GM19468 (cell line): Measurements from ENCODE around the gene NPHP4.

ENCODE experiments used
- ATAC-seq: cut with Tn5 transposase; IDR thresholded peaks from one replicate; pipeline ENCODE4 v1.9.1; 2021; ENCODE audit warnings: mild to moderate bottlenecking, moderate library complexity, moderate number of reproducible peaks; ENCODE audit not compliant: unreplicated experiment; ENCODE audit errors: extremely low read depth

The NPHP4 gene

DNA sequence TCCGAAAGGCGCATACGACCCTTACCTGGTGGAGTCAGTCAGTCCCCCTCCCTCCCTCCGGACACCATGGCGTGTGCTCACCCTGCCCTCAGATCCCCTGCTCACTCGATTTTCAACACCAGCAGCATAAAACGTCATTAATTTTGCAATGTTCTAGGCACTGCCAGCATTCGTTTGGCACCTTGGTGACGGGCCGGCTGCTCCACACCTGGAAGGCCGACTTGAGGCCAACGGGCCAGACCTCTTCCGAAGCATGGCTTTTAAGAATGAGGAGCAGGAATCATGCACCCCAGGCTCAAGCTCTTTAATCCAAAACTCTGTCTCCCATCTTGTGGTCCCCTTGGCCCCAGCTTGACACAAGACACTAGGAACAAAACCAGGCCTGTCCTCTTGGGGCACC lies 33.1 kb downstream of the NPHP4 start:
- ATAC-seq: no peak

DNA sequence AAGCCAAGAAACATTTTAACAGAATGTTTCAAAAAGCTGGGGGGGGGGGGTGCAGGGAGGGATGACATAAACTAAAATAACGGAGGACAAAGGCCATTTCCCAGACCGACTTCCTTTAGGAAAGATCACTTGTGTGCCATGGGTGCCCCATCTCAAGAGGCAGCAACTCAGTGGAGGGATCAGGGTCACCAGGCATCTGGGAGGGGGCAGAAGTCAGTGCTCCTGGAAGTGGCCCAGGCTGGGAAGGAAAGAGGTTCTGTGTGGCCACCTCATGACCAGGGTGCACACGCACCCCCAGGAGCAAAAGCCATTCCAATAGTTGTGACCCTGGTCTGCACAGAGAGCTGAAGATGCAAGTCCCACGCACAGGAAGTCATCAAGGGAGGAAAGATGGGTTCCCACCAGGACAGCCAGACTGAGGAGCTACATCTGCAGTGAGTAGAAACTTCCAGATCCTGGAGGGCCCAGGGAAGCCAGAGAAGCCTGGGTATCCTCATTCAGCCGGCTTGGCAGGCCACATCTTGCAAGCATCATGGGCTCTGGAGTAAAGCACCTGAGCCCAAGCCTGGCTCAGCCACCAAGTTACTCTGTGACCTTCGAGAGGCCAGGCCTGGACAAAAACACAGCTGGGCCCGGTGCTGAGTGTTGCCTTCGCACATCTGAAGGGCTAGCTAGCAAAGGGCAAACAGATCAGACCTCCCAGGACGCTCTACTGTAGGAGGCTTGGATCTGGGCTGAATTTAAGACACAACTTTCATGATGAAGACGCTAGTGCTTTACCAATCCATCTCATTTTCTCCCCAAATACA lies 36.0 kb downstream of the NPHP4 start:
- no peak for ATAC-seq

DNA sequence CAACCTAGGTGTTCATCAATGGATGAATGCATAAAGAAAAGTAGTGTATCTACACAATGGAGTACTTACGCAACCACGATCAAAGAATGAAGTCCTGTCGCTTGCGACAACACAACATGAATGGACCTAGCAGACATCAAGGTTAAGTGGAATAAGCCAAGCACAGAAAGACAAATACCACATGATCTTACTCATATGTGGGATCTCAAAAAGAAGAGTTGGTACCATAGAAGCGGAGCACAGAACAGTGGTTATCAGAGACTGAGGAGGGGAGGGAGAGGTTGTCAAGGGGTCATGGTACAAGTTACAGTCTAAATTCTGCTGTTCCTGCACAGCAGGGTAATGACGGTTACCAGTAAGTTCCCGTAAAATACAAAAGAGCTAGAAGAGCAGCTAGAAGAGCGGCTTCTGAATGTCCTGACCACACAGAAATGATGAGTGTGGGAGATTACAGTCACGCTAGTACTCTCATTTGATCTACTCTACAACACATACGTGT lies 36.7 kb downstream of the NPHP4 start:
- ATAC-seq: no peak

DNA sequence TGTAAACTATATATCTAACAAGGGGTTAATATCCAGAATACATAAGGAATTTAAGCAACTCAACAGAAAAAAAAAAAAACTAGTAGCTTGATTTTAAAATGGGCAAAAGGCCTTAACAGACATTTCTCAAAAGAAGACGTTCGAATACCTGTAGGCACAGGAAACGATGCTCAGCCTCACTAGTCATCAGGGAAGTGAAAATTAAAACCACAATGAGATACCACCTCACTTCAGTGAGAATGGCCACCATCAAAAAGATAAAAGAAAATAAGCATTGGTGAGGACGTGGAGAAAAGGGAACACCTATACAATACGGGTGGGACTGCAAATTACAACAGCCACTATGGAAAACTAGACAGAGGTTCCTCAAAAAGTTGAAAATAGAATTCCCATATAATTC lies 37.3 kb downstream of the NPHP4 start:
- no peak for ATAC-seq

DNA sequence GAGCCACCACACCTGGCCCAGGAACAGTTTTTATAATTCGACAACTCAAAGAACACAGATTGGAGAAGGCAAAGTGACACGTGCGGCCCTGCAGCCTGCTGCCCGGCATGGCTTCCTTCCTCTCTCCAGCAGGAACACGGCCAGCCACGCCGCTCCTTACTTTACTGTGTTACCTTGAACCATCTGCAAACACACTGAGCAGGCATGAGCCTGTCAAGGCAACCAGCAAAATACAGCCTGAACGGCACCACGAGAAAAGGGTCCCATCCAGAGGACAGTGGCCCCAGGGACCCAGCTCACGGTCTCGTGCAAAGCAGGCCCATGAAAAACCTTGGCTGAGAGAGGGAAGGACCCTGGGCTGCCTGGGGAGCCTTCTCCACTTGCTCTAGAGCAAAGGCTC lies 38.8 kb downstream of the NPHP4 start:
- ATAC-seq: no peak

DNA sequence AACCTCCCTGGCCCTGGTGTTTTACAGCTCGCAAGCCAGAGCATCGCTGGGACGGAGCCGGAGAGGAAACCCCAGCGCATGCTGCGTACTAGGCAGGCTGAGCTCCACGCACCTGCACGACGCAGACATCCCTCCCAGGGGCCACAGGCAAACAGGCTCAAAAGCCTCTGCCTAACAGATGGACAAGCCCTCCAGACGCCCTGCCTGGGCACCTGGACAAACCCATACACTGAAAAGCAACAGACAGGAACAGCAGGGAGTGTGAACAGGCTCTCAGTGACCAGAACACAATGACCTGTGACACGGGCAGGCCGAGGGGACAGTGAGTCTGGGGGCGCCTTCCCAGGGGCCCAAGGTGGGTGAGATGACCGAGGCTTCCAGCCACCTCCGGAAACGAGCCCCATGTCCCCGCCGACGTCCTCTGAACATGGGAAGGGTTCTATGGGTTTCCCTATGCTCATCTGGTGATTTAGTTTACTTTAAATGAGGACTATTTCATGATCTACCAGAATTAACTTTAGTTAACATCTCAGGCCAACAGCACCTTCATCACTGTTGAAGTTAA lies 40.3 kb downstream of the NPHP4 start:
- ATAC-seq: no peak

DNA sequence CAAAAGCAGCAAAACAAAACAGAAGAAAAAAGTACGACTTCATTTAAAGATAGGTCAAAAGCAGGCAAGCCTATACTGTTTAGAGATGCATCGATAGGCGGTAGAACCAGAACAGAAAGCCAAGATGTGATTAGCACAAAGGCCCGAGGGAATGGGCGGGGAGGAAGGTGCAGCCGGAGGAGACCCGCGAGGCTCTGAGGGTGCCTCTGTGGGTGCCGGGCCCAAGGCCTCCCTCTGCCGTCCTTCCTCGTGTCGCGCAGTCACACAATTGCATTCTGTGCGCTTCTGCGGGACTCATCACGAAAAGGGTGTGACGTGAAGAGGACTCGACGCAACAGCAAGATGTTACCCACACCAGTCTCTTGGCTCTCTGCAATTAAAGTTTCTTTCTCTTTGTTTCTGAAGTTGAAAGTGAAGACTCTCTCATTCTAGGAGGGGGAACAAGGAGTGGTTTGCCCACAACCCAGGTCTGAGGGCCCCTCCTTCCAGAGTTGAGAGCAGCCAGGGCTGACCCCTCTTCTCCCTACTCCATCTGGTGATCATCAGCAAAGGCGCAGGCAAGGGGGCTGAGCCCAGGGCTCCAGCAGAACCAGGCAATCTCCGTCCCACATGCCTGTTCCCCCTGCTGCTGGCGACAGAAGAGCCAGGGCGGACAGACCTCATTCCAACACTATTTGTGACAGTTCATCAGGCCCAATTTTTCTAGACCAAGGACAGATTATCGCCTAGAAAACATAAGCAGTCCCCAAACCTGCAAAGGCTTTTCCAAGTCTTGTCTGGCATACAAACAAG lies 41.0 kb downstream of the NPHP4 start:
- no peak for ATAC-seq

DNA sequence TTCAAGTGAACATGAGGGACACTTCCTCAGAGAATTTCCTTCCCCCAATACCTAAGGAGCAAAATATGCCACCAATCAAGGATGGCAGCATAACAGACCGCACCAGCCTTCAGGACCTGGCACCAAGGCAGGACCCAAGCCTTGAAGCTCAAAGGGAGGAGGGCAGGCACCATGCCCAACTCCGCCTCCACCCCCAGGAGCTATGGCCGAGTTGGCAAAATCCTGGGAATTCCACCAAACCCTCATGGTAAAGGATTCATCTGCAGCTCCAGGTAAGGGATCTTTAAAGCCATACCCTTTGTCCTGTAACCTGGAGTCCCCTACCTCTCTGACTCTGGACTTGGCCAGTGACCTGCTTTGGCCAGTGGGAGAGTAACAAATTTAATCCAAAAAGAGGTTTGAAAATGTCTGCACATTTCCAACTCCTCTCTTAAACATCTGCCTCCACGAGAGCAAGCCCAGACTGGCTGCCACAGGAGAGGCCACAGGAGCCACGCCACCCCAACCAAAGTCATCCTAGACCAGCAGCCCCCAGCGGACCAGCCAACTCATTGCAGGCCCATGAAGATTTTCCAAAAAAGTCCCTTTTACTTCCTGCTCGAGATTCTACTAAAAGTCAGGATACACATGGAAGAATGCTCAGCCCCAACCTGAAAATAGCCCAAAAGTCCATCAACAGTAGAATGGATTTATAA lies 41.9 kb downstream of the NPHP4 start:
- ATAC-seq: no peak

DNA sequence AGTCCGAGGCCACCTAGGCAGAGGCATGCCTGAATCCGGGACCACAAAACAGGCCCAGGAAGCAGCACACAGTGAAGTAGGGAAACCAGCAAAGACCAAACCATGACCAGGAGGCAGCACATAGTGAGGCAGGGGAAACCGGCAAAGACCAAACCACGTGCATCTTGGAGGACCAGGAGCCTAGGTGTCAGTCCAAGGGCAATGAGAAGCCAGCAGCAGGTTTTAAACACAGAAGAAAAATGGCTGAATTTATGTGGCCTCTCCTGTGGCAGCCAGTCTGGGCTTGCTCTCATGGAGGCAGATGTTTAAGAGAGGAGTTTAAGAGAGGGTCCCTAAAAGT lies 42.5 kb downstream of the NPHP4 start:
- no peak for ATAC-seq

DNA sequence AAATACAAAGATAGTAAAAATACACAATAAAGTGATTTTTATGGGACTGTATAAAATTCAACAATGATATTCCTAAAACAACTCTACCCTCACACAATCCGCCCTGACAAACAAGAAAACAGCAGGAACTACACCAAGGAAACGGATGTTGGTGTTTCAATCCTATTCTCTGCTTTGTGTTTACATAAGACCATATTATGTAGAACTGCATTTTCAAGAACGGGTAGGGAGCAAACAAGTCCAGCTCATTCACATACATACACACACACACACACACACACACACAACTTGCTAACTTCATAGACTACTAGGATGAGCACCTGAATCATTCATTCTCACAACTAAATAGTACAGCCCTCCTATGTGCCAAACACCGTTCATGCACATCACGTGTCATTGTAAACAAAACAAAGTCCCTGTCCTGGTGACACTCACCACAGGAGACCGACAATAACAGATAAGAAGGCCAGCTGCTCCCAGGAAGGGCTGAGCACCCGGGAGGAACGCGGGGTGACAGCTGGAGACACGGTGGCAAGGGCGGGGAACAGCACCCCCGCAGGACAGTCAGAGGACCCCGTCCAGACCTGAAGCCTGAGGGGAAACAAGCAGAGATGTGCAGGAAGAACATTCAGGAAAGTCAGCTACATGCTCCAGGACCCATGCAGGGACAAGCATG lies 43.0 kb downstream of the NPHP4 start:
- ATAC-seq: no peak

DNA sequence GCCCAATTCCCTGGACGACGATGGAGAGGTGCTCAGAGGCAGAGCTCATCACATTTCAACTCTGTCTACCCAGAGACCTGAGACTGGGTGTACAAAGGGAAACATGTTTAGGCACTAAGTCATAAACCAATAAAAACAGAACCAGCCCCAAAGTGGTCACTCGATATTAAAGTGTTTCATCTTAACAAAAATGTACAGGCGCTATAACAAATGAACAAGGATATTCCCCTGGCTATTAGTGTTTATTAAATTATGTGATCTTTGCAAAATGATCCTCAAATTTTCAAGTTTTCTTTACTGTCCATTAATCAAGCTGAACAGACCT lies 43.6 kb downstream of the NPHP4 start:
- ATAC-seq: no peak

DNA sequence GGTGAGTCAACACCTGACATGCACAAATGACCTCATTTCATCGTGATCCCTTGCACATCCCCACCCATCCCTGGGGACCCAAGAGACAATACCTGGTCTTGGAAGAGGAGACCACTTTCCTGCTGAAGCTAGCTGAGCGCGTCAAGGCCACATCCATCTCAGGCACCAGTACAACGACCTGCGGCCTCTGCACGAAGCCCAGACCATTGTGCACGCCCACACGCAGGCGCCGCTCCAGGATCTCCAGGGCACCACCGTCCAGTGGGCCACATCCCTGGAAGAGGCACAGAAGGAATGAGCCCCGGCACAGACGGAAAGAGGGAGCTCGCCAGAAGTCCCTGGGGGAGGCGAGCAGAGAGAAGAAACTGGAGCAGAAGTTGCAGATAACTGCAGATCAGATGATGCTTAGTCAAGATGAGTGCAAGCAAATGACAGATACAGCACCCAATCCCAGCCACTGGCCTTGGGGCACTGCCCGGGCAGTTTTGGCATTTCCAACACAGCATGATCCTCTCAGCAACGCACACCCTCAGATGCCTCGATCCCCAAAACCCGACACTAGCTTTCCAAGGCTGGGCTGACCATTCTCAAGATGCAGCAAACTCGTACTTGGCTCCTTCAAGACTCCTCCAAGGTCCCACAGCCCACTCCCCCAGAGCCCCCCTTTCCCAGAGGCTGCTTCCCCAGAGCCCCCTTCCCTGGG lies 44.1 kb downstream of the NPHP4 start:
- ATAC-seq: no peak

DNA sequence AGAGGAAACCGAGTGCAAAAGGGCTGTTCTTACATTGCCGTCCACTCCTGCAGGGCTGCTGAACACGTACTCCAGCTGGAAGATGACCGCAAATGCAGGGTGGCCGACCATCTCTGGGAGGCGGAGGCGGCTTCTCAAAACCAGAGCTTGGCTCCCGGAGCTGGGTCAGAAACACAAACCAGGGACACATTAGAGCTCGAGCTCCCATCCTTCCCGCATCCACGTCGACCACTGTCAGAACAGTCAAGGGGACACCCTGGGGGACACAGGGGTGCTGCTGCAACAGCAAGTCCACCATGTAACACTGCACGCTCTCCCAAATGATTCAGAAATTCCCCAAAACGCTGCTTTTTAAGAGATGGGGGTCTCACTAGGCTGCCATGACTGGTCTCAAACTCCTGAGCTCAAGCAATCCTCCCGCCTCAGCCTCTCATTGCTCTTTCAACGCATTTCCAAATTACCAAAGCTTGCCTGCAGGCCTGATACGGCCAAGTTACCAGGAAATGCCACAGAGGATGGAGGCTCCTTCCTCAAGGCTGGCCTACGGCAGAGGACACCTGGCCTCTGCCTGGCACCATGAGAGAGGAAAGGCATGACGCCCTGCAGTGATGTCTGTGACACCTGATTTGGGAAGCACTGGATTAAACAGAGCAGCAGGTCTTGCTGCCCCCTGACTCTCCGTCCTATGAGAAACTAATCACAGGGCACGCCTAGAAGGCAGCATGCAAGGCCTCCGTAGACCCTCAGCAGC lies 45.0 kb downstream of the NPHP4 start:
- no peak for ATAC-seq

DNA sequence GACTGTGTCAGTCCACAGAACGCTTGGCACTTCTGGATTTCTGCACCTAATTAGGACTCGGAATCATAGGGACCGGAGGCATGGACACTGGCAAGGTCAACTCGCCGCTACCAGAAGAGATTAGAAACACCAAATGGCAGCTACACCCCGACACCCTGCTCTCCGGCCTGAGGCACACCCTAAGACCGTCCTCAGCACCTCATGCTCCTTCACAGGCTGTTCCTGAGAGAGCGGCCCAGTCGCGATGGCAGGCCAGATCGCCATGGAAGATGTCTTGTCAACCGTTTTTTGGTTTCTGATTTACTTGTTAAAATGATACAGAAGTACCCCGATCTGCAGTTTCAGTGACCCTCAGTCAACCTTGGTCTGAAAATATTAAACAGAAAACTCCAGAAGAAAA lies 46.8 kb downstream of the NPHP4 start:
- ATAC-seq: no peak

DNA sequence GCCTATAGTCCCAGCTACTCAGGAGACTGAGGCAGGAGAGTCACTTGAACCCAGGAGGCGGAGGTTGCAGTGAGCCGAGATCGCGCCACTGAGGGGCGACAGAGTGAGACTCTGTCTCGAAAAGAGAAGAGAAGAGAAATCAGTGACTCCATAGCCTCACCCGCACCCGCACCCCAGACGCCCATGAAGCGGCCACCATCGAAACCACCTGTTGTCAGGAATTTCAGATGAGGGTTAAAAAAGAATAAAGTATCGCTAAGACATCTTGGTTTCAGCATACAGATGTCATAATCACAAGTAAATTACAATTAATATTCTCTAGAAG lies 47.4 kb downstream of the NPHP4 start:
- ATAC-seq: no peak

DNA sequence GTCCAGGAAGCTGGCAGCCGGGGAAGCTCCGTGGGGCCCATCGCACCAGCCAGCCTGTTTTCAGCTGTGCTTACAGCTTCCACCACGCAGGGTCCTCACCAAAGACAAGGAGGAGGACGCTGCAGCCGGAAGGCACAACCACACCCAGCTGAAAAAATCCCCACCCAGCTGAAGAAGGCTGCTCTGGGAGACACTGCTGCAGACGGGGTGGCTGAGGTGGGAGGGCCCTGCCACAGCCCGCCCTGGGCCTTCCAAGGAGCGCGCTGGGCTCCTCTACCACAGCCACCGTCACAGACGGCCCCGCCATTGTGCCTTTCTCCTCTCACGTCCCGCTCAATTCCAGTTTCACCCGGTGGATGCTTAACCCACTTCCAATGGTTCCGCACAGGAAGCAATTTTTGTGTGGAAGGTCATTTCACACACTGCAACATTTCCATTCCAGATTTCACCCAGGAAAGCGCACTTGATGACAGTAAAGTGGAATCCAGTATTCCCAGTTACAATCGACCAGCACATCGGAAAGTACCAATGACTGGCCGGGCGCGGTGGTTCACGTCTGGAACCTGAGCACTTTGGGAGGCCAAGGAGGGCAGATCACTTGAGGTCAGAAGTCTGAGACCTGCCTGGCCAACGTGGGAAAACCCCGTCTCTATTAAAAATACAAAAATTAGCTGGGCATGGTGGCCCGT lies 47.9 kb downstream of the NPHP4 start:
- ATAC-seq: no peak

DNA sequence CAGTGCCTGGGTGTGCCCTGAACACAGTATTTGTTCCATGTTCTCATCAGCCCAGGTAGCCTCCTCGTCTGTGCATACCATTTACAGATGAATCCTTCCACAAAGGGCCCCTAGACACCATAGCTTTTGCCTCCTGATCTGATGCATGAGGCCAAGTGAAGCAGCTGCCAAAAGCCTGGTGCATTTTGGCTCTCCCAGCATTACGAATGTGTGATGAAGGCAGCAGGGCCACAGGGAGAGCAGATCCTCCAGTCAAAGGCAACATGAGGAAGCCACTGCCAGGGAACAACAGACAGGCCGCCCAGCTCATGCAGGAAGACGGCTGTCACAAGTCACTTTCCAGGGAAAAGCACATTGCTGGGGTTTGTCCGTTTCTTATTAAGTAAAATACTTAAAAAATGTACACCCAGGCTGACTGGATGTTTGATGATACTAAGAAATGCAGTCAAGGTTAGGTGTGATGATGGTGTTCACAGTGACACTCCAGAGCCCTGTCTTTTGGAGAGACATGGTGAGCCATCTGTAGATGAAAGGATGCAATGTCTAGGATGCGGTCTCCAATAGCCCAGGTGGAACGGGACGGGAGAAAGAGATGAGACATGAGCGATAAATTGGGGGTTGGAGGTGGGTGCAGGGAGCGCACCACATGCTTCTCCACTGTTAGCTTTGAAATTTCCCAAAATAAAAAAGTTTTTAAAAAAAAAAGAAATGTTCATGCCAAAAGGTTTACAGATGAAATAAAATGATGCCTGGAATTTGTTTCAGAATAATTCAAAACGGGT lies 48.7 kb downstream of the NPHP4 start:
- no peak for ATAC-seq

DNA sequence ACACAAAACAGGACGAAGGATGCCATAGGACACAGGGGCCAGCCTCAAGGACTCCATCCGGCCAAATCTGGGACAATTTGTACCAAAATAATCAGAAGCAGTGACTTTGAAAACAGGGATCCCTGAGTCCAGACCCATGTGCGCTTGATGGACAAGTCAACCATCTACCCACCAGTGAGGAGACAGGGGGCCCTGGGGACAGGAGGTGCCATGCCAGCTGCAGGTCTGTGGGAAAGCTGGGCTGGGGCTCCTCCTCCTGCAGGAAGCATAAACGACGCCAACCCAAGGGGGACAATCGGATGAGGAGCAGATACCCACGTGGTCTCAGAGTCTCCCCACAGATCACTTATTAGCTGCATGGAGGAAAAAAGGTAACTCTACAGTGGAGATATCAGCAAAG lies 50.6 kb downstream of the NPHP4 start:
- no peak for ATAC-seq
